ENCODE data around the gene LRRC75A. TPM values are rescaled to one million over a fixed set of nuclear protein-coding genes. Genes with fewer than 3 reads are reported as not detected.
A peak's percentile ranks its signal among the peaks of the same experiment; 100 is the strongest.

Gene LRRC75A
- total RNA-seq, 4 donors from 2014 or later, result 0.11 to 0.38 TPM; not detected in 2

DNA sequence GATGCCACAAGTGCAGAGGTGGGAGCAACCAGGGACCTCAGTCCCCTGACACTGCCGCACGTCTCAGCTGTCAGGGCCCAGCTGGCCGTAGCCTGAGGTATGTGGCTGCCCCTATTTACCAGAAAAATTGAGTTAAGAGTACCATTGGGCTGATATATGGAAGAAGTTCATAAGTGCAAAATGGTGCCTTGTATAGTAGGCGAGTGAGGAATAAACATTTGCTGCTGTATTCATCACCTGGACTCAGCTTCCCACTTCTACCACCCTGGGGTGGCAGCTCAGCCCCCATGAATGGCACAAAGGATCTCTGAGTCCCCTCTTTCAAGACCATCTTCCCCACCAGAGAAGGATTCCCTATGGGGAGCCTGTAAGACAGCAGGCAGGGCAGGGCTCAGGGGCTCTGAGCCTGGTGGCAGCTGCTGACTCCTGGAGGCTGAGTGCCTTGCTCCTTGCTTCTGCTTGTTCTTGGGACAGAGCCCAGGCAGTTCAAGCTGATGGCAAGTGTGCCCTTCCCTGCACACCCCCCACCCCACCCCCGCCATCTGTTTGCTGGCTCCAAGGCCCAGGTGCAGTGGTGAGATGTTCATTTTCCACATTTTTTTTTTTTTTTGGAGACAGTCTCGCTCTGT, 47.6 kb downstream of the LRRC75A start:
- Histone ChIP-seq H3K9me3 (no peaks in the 10 kb centered on the region), H3K4me3 (no peak overlapping the region), H3K27me3 (no peaks in the 10 kb centered on the region), H3K27ac (peak overlapping the region in 1 of 4 donors; percentile 13), H3K4me1 (peaks cover 26 to 88% (median 53%) of the 10 kb centered on the region in 3 donors), H3K36me3 (peaks cover 32 to 87% (median 33%) of the 10 kb centered on the region in 3 donors)
- 73 to 93% methylated on average over 4 of the region's 6 CpGs for WGBS, 2 donors
- no peak for TF ChIP-seq POLR2A (IDR thresholded peaks at IDR 0.05)
- intact Hi-C loops (cut with DNase I), result no loop called here
- DNase-seq, result no peak

DNA sequence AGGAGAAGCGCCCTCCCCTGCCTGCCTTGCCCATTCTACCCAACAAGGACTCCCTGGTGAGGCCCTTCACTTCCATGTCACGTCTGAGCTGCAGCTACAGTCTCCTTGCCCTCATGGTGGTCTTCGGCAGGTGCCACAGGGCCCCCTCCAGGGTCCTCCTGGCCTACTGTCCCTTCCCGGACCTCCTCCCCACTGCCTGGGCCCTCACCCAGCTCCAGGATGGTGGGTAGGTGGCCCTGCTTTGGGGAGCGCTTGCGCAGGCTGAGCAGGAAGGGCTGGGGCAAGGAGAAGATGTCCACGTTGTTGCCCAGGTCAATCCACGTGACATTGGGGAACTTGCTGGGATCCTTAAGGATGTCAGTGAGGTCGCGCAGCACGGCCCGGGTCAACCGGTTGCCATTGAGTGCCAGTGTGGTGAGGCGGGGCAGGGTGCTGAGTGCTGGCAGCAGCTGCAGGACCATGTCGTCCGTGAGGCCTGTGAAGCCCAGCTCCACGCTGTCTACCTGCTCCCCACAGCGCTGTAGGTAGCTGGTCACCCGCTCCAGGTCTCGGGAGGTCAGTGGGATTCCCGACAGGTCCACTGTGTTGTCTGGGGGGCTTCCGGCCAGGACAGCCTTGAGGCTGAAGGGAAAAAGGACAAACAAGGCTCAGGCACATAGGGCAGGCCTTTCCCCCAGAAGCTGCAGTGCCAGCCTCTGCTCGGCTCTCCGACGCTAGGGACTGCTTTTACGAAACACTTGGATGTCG, 48.3 kb downstream of the LRRC75A start:
- no peaks in the 10 kb centered on the region for H3K9me3 ChIP-seq
- peaks cover 28 to 81% (median 32%) of the 10 kb centered on the region in 3 donors for H3K36me3 ChIP-seq
- DNase-seq, result no peak
- peak overlapping the region in 1 of 4 donors; percentile 13 for H3K27ac ChIP-seq
- no peaks in the 10 kb centered on the region for H3K27me3 ChIP-seq
- H3K4me1 ChIP-seq, result peaks cover 26 to 81% (median 53%) of the 10 kb centered on the region in 3 donors
- intact Hi-C loops (cut with DNase I), result no loop called here
- no peak overlapping the region for H3K4me3 ChIP-seq
- TF ChIP-seq, protein P1, sequence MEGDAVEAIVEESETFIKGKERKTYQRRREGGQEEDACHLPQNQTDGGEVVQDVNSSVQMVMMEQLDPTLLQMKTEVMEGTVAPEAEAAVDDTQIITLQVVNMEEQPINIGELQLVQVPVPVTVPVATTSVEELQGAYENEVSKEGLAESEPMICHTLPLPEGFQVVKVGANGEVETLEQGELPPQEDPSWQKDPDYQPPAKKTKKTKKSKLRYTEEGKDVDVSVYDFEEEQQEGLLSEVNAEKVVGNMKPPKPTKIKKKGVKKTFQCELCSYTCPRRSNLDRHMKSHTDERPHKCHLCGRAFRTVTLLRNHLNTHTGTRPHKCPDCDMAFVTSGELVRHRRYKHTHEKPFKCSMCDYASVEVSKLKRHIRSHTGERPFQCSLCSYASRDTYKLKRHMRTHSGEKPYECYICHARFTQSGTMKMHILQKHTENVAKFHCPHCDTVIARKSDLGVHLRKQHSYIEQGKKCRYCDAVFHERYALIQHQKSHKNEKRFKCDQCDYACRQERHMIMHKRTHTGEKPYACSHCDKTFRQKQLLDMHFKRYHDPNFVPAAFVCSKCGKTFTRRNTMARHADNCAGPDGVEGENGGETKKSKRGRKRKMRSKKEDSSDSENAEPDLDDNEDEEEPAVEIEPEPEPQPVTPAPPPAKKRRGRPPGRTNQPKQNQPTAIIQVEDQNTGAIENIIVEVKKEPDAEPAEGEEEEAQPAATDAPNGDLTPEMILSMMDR (IDR thresholded peaks at IDR 0.05), result no peak
- TF ChIP-seq POLR2A (IDR thresholded peaks at IDR 0.05), result no peak
- 75 to 100% methylated on average over 1 to 13 of the region's 27 CpGs for WGBS, 2 donors

DNA sequence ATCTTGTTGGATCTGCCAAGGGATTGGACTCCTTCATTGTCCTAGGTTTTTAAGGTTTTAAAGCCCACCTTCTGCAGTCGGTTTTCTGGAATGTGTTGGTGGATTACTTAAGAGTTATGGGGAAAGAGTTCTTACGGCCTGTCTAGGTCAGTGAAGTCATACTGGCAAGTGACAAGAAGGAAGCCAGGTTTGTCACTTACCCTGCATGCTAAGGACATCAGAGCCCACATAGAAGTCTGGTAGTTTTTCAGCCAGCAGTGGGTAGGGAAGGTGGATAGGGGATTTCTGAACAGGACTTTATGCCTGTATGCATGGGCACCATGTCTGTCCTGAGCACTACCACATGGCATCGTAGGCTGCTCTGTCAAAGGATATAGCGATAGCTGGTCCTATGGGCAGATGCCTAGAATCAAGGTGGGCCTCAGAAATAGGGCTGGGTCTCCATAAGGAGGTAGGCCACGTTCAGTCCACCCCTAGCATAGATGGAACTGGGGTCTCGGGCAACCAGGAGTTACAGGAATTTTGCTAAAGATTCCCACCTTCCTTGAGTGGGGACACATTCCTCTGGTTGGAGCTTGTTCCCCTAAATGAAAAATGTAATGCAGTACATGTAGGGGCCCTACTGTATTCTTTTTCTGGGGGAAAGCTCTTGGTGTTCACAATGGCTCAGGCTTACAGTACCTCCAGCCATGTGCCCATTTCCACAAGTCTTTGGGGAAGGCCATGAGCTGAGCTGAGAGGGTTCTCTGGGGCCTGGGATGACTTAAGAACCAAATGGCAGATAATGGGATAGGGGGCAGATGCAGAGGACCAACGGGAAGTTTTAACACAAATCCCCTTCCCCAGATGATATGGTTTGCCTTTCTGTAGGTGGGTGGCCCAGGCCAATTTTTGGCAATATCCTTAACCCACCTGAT, 49.1 kb downstream of the LRRC75A start:
- intact Hi-C loops (cut with DNase I), result no loop called here
- 46 to 57% methylated on average over 4 to 7 of the region's 7 CpGs for WGBS, 2 donors
- Histone ChIP-seq H3K27me3 (no peaks in the 10 kb centered on the region), H3K36me3 (peaks cover 27 to 72% (median 29%) of the 10 kb centered on the region in 3 donors), H3K27ac (peak overlapping the region in 3 of 4 donors; percentile 13 to 25 (median 20)), H3K4me1 (peaks cover 26 to 82% (median 53%) of the 10 kb centered on the region in 3 donors), H3K4me3 (no peak overlapping the region), H3K9me3 (no peaks in the 10 kb centered on the region)
- DNase-seq, result no peak
- TF ChIP-seq POLR2A (IDR thresholded peaks at IDR 0.05), result no peak
- TF ChIP-seq, protein P1 (IDR thresholded peaks at IDR 0.05), result no peak

DNA sequence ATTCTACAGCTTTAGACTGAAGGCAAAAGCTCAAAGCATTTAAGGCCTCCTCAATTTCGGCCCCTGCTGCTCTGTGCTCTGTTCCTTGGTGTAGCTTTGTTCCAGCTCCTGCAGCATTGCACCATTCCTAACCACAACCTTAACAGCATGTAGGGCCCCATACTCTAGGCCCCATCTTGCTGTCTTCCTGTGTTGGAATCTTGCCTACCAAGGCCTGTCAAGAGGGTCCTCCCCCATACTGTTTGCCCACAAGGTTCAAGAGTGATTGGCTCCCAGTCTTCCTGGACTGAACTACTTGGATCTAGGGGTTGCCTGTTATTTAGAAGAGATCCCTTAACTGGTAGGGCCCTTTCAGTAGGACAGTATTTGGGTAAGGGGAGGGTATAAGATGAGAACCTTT, 49.9 kb downstream of the LRRC75A start:
- Histone ChIP-seq H3K36me3 (peaks cover 21 to 65% (median 26%) of the 10 kb centered on the region in 3 donors), H3K4me3 (peak overlapping the region in 1 of 4 donors; percentile 13)
- intact Hi-C loops (cut with DNase I), result no loop called here

More for the DNA sequence above, 49.9 kb downstream of the LRRC75A start:
- H3K27ac ChIP-seq, result peak overlapping the region; percentile 3 to 25 (median 18)
- TF ChIP-seq POLR2A (IDR thresholded peaks at IDR 0.05), result no peak
- TF ChIP-seq, protein P1 (IDR thresholded peaks at IDR 0.05), result no peak
- peaks cover 26 to 79% (median 53%) of the 10 kb centered on the region in 3 donors for H3K4me1 ChIP-seq
- H3K9me3 ChIP-seq, result no peaks in the 10 kb centered on the region
- DNase-seq, result no peak
- WGBS, 2 donors, result 71 to 77% methylated on average over 1 of the region's 1 CpG
- H3K27me3 ChIP-seq, result no peaks in the 10 kb centered on the region
